GM12892 (cell line): Measurements from ENCODE around the gene PTAFR.

Experiments used
- POLR2A ChIP-seq: IDR thresholded peaks from 2 replicates; pipeline ENCODE4 v1.6.1; 2011; ENCODE audit warnings: low read depth, low read length, control low read depth
- POLR2AphosphoS5 ChIP-seq: IDR thresholded peaks from 2 replicates; pipeline ENCODE4 v1.6.1; 2011; ENCODE audit warnings: low read depth, low read length, control low read depth
- TAF1 ChIP-seq: IDR thresholded peaks from 2 replicates; pipeline ENCODE4 v1.6.1; 2011; ENCODE audit warnings: low read depth, mild to moderate bottlenecking, control low read depth, low read length, borderline replicate concordance

GRCh38 chr1:28104866-28105467 lies 71.5 kb downstream of the PTAFR start:
- TF ChIP-seq POLR2AphosphoS5 (no peak), POLR2A (no peak), TAF1 (no peak)
